Measurements from ENCODE around the gene SLC66A2.

Gene SLC66A2

DNA sequence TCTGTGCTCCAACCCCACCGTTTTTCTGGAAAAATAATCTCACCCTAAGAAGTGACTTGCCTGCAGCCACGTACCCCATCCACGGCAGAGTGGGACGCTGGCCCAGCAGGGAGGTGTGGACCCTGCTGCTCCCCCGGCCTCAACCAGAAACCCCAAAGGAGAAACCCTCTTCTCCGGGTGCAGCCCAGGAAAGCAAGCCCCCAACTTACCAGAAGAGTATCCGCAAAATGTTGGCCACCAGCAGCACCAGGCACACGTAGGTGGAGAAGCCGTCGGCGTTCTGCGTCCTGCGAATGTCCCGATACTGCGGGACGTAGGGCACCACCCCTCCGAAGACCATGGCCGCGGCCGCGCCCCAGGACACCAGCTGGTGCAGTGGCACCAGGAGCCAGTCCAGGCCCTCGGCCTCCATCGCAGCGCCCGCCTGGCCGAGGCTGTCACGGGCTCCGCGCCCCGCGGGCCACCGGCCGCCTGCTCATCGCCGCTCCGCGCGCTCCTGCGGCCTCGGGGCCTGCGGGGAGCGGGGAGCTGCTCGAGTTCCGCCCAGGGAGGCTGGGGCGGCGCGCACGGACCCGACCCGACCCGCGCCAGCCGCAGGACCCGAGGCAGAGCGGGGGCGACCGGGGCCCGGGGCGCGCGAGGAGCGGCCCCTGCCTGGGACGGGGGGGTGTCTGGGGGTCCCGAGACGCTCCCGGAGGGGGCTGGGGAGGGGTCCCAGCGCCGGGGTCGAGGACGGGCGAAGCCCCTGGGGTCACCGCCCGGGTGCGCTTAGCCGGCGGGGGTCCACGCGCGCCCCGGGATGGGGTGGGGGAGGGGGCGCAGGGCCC, 725 bp downstream of the SLC66A2 start:
- peak; percentile 43 for DNase-seq (ENCODE audit: low spot score)

DNA sequence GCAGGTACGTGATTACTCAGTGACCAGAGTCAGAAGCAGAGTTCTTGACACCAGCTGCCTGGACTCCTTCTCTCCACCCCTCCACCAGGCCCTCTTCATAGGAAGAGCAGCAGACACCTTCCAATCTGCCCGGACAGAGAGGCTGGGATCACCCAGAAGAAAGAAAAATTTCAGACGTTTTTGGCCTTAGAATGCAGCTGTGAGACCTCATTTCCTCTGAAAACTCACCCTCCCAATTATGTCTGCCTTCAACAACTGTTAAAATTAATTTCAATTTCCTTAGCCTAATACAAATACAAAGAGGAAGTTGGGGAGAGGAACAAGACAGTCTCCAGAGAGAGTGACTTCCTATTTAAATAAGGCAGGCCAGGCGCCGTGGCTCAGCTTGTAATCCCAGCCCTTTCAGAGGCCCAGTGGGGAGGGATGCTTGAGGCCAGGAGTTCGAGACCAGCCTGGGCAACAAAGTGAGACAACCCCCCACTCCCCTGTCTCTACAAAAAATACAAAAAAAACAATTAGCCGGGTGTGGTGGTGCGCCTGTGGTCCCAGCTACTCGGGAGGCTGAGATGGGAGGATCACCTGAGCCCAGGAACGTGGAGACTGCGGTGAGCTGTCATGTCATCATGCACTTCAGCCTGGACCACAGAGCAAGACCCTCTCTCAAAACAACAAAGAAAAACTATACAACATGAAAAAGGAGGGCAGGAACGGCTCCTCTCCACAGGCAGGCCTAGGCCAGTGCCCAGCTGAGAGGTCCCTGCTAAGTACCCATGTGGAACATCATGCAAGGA, 1.6 kb downstream of the SLC66A2 start:
- DNase-seq (ENCODE audit: low spot score): peak; percentile 14

DNA sequence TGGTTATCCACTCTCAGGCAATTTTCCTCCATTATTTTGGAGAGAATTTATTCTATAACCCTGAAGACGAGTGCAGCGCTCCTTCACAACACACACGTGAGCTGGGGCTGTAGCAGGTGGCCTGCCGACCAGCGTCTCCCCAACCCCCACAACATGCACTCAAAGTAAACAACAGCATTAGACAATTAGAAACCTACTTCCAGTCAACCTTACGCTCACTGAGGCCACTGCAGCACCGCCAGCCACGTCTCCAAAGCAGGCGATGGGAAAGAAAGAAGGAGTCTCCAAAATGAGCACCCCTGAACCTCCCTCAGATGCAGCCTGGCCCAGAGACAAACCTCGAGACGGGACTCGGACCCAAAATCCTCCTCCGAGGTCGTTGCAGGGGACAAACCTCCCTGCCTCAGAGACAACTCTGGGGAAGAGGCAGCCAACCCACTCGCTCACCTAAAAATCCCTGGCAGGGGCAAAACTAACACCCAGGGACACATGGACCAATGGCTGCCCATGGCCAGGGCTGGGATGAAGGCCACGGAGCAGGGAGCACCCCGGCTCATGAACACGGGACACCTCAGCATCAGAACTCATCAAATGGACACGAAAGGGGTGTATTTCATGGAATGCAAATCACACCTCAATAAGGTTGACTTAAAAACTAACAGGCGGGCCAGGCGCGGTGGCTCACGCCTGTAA, 2.6 kb downstream of the SLC66A2 start:
- no peak for DNase-seq (ENCODE audit: low spot score)

DNA sequence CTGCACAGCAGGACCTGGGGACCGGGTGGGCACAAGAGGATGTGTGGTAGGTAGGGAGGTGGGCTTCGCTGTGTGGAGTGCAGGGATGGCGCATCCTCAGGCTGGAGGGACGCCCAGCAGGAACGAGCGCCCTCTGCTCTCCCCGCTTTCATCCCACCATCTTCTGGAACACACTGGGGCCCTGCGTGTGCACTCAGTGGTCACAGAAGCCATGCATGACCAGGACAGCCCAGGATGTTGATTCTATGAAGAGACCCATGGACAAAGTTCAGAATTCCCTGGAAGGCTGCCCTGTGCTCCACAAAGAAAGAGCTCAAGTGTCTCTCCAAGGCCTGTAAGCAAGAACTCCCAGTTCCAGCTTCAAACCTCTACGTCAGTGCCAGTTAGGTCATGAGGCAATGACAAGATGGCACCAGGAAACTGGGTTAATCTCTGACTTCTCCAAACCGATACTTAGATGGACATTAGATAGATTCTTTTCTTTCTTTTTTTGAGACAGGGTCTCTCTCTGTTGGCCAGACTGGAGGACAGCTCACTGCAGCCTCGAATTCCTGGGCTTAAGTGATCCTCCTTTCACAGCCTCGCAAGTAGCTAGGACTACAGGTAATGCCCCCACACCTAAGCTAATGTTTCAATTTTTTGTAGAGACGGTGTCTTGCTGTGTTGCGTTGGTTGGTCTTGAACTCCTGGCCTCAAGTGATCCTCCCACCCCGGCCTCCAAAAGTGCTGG, 3.4 kb downstream of the SLC66A2 start:
- no peak for DNase-seq (ENCODE audit: low spot score)

DNA sequence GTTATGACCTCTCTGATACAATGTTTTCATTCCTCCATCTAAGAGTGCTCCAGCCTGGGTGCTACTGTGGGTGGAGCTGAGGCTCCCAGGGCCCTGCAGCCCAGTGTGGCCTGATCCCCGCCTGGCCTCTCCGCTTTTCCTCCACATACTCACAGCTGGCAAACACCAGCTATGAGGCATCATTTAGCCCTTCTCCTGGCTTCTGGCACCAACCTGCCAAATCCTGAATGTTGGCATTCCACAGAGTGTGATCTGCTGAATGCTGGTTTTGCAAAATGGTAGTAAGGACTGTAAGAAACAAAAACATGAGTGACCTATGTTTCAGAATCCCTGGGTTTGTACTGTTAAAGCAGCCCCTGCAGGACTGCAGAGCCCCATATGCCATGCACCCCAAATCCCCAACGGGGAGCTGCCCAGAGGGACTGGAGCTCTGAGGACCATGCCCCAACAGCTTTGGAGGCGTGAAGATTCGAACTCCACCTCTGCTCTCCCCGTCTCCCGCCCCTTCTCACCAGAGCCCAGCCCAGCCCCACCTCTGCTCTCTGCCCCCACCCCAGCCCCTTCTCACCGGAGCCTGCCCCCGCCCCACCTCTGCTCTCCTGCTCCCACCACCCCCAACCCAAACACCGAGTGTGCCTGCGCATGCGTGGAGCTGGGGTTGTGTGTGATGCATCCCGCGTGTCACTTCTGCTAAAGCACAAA, 4.2 kb downstream of the SLC66A2 start:
- DNase-seq (ENCODE audit: low spot score): peak; percentile 14

DNA sequence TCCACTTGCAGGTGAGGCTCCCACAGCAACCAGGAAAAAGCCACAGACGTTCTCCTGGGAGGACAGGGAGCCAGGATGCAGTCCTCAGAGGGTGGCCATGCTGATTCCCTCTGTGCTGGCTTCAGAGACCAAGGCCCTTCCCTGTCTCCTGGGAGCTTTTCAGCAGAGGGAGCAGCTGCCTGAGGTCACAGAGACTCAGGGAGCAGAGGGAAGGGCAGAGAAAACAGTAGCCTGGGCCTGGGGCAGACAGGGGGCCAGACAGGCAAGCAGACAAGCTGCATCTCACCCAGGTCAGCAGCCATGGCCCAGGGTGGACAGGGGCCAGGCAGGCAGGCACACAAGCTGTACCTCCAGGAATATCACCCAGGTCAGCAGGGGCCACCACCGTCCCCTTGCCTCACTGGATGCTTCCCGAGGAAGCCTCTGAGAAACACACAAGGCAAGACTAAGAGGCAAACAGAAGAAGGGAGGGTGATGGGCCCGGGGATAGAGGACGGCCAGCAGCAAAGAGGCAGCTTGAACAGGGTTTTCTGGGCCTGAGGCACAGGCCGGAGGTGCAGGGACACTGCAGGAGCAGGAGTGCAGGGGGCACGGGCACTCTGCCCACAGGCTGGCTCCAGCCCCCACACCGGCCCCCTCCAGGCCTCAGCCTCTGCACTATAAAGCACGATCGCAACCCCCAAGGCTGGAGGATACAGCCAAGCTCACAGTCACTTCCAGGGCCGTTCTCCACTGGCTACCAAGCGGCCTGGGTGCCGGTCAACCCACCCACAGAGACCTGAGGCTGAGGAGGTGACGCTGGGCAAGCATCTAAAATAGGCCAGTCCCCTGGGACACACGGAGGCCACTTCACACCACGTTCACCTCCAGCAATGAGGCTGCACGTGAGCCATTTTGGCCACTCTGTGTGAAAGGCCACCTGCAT, 6.1 kb downstream of the SLC66A2 start:
- no peak for DNase-seq (ENCODE audit: low spot score)

DNA sequence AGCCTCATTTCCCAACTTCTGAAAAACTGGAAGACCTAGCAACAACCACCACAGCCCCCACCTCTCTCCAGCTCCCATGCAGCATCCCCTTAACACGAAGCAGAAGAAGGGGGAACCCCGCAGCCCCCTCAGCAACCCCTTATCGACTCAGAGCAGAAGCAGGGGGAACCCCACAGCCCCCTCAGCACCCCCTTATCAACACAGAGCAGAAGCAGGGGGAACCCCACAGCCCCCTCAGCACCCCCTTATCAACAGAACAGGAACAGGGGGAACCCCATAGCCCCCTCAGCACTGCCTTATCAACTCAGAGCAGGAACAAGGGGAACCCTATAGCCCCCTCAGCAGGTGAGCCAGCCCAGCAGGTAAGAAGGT, 6.7 kb downstream of the SLC66A2 start:
- DNase-seq (ENCODE audit: low spot score): no peak

DNA sequence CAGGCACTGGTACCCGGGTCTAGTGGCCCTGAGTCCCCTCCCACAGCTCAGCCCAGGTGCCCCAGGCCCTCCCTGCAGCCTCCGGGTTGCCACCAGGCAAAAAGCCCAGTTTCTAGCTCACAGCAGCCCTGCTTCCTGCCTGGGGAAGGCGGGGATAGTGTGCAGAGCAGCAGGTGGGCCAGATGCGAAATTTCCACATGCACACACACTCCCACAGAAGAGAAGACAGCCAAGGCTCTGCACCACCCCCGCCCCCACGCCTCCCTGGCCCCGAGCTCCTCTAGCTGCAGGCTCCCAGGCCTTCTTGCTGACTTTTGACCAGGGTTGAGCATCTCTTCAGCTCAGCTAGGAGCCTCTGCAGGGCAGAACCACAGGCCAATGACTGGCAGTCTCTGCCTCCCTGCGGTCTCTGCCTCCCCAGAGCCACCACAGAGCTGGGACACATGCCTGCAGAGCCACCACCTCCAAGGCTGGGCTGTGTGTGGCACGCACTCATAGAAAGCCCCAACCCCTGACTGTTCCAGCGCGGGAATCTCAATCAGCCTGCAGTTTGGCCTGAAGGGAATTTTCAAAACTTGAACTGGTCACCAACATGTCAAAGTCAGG, 7.2 kb downstream of the SLC66A2 start:
- no peak for DNase-seq (ENCODE audit: low spot score)

DNA sequence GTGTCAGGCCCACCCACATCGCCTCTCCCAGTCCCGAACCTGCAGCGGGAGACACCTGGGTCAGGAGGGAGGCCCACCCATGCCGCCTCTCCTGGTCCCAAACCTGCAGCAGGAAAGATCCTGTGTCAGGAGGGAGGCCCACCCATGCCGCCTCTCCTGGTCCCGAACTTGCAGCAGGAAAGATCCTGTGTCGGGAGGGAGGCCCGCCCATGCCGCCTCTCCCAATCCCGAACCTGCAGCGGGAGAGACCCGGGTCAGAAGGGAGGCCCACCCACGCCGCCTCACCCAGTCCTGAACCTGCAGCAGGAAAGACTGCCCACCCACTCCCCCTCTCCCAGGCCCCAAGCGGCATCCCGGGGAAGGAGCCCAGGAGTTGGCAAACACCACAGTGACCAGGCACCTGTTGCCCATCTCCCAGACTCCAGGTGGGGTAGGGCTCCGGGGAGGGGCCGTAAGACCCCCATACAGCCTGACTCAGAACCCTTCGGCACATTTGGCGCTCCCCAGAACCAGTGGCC, 7.8 kb downstream of the SLC66A2 start:
- DNase-seq (ENCODE audit: low spot score): no peak

DNA sequence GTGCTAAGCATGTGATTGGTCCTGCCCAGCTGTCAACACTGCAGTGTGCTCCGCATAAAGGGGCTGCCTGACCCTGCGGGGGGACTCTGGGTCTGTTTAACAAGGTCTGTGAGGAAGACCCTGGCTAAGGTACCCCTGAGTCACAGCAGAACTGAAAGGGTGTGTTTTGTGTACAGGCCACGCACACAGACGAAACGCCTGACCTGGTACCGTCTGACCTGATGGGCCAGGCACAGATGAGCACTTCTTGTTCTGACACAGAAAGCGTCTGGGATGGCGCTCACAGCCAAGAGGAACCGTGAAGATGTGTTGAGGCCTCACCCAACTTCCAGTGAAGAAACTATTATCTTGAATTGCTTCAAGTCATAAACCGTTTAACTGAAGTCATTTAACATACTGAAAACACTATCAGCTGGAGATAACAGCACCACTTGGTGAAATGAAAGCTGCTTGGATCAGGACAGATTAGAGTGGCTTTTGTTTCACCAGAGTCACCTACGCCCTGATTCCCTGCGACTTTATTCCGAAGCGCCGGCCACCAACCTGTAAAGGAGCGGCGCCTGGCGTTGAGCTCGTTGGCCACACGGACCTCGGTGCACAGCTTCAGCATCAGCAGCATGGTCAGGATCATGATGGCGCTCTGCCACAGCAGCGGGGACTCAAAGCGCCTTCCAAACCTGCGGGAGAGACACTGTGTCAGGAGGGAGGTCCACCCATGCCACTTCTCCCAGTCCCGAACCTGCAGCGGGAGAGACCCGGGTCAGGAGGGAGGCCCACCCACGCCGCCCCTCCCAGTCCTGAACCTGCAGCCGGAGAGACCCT, 8.5 kb downstream of the SLC66A2 start:
- DNase-seq (ENCODE audit: low spot score): no peak

DNA sequence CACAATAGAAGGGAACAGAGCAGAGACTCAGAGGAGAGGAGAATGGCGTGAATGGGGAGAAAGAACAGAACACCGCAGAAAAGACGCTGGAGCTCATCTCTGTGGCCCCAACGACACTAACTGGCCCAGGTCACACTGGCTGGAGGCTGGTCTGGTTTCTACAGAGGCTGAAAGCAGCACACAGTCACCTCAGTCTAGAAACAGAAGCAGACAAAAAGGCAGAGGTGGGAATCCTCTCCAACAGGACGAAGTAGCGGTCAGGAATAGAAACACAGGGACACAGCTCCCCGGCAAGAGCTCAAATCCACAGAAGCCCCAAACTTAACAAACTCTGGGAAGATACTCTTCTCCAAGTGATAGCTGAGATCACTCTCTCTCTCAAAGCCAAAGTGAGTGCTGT, 9.2 kb downstream of the SLC66A2 start:
- no peak for DNase-seq (ENCODE audit: low spot score)

DNA sequence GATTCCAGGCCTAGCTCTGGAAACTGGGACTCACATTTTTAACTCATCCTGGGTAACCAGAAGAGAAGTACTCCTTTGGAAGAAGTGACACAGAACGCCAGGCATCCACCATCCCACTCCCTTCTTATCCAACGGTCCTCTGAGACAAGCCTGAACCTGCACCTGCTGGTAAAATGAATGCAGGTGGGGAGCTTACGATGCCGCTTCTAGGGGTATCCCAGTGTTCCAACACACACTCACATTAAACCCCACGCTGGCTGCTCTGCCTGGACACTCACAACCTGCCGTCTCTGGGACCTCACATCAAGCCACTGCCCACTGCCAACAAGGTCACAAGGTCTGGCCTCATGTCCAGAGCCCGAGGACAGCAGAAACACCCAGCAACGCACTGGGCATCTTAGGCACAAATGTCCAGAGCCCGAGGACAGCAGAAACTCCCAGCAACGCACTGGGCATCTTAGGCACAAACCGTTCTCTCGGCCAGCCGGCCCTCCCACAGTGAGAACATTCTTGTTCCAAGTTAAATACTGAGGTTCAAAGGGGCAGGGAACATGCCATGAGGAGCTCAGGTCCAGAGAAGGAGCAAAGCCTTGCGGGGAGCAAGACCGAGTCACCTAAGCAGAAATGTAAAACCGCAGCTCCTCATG, 9.9 kb downstream of the SLC66A2 start:
- DNase-seq (ENCODE audit: low spot score): no peak

DNA sequence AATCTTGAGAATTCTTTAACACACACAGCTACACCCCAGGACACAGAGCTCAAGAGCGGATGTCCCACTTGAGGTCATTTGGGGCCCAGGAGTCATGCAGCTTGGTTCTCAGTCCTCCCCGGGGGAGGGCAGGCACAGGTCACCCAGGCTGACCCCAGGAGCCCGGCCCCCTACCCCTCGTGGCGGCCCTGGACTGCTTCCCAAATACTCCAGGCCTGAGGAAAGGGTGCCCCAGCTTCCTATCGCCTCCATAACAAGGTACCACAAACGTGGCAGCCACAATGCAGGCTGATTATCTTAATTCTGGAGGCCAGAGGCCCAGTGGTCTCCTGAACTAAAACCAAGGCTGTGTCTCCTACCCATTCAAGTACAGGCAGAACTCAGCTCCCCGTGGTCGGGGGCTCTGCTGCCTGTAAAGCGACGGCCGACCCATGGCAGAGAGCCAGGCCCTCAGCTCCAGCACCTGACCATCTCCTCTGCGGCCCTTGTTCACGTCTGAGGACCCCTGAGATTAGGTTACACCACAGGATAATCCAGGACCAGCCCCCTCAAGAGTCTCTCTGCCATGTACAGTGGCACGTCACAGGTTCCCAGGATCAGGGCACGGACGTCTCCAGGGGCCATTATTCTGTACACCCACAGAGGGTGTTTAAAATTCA, 10.5 kb downstream of the SLC66A2 start:
- no peak for DNase-seq (ENCODE audit: low spot score)

DNA sequence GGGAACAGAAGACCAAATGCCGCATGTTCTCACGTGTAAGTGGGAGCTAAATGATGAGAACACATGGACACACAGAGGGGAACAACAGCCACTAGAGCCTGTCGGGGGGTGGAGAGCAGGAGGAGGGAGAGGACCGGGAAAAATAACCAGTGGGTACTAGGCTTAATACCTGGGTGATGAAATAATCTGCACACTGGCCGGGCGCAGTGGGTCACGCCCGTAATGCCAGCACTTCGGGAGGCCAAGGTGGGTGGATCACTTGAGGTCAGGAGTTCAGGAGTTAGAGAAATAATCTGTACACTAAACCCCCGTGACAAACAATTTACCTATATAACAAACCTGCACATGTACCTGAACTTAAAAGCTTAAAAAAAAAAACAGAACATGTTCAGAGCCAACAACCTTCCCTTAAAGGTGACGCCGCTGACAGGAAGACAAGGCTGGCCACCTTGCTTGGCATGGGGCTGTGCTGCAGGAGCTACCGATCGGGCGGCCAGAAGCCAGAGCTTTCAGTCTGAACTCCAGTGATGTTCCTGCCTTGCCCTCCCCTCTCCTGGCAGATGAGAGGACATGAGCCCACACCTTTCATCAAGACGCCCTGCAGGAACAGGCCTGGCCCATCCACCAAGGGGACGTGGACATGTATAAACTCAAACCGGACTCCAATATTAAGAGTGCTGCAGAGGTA, 11.2 kb downstream of the SLC66A2 start:
- DNase-seq (ENCODE audit: low spot score): no peak

DNA sequence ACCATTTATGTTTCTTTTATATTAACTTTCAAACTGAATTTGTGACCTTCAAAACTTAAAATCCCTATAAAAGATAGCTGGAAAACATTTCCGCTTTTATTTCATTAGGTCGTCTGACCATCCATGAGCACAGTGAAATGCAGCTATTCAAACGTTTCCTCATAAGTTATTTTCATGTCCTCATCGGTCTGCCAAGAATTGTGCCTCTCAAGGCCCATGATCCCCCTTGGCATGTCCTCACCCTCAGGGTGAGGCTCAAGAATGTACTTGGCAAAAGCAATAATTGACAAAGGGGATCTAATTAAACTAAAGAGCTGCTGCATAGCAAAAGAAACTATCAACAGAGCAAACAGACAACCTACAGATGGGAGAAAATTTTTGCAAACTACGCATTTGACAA, 12.4 kb downstream of the SLC66A2 start:
- no peak for DNase-seq (ENCODE audit: low spot score)

DNA sequence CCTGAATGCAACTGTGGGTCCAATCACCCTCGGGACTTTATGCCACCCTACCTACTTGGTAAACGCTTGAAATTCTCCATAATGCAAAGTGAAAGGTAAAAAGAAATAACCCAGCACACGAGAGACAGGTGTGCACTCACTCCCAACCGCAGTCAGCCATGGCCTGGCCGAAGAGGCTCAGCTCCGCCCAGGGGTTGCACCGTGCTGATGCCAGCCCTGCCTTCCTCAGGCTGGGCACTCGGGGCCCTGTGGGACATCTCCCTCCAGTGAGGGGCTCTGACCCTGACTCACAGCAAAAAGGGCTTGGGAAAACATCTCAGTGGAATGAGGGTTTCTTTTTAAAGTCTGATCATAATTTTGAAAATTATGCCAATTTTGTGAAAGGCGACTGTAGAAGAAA, 13.3 kb downstream of the SLC66A2 start:
- no peak for DNase-seq (ENCODE audit: low spot score)
